Fibroblast of pulmonary artery (primary cell): ENCODE data around the gene ZFAND2A.
"Not testable (repeated sequence)": the region's sequence is repeated elsewhere in the genome, so short reads cannot be mapped to it uniquely, and the experiment has no call there.

Experiments used
- DNase-seq: peaks from one replicate; pipeline ENCODE4 v3.0.0-alpha.2; 2010; ENCODE audit warnings: low read depth
- H3K4me3 ChIP-seq: replicated peaks from 2 replicates; pipeline ENCODE4 v1.5.1; 2011; ENCODE audit warnings: low read depth, mild to moderate bottlenecking, control low read depth, low read length, moderate library complexity
- TF ChIP-seq, protein P1 (sequence below): IDR thresholded peaks from 2 replicates; pipeline ENCODE4 v1.5.1; 2011; ENCODE audit warnings: mild to moderate bottlenecking, control low read depth, low read length, inconsistent platforms; ENCODE audit errors: missing control alignments

Gene ZFAND2A

GRCh38 chr7:1175597-1175966, 15.6 kb upstream of the ZFAND2A start:
- TF ChIP-seq, protein P1, sequence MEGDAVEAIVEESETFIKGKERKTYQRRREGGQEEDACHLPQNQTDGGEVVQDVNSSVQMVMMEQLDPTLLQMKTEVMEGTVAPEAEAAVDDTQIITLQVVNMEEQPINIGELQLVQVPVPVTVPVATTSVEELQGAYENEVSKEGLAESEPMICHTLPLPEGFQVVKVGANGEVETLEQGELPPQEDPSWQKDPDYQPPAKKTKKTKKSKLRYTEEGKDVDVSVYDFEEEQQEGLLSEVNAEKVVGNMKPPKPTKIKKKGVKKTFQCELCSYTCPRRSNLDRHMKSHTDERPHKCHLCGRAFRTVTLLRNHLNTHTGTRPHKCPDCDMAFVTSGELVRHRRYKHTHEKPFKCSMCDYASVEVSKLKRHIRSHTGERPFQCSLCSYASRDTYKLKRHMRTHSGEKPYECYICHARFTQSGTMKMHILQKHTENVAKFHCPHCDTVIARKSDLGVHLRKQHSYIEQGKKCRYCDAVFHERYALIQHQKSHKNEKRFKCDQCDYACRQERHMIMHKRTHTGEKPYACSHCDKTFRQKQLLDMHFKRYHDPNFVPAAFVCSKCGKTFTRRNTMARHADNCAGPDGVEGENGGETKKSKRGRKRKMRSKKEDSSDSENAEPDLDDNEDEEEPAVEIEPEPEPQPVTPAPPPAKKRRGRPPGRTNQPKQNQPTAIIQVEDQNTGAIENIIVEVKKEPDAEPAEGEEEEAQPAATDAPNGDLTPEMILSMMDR, result no peak
- no peak overlapping the region for H3K4me3 ChIP-seq
- DNase-seq, result no peak

- H3K4me3 ChIP-seq, result no peak overlapping the region
- no peak for DNase-seq
- TF ChIP-seq, protein P1, result no peak
Measured at GRCh38 chr7:1174881-1175596, 15.0 kb upstream of the ZFAND2A start.

GRCh38 chr7:1174002-1174401, 14.0 kb upstream of the ZFAND2A start:
- DNase-seq, result no peak
- H3K4me3 ChIP-seq, result no peak overlapping the region
- TF ChIP-seq, protein P1, result no peak

DNA sequence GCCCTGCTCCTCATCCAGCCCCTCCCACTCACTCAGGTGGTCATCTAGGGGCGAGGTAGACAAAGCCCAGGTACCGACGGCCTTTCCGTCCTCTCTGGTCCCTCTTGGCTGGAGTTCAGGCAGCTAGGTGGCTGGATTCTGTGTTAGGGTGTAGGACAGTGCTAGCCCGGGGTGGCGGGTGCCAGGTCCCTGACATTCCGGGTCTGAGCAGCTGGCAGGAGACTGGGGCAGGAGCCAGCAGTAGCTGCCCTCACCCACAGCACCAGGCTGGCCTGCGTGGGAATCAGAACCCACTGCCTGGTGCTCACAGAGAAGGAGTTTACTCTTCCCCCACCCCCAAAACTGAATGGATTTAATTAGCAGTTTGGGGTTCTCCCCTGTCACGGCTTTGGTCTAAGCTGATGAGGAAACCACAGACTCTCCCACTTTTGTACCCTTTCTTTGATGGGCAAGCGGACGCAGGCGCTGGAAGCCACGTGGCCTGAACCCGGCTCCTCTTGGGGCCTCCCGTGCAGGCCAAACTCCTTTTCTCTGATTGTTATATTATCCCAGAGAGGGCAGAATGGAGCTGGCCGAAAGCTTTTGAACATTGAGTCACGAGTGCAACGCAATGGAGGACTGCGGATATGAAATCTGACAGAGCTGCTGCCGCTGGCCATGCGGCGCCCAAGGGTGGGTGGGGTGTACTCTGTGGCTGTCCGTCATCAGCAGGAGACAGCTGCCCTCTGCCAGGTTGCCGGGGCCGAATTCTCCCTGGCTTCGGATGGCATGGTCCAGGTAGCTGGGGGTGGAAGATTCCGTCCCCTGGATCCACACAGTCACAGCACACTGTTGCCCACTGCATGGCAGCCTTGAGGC, 12.9 kb upstream of the ZFAND2A start:
- TF ChIP-seq, protein P1, result no peak
- DNase-seq, result no peak

GRCh38 chr7:1171516-1171915, 11.5 kb upstream of the ZFAND2A start:
- not testable (repeated sequence) for H3K4me3 ChIP-seq, DNase-seq

More for the DNA sequence above, 12.9 kb upstream of the ZFAND2A start:
- H3K4me3 ChIP-seq, result no peak overlapping the region

GRCh38 chr7:1170741-1171501, 10.9 kb upstream of the ZFAND2A start:
- TF ChIP-seq, protein P1, result no peak
- no peak for DNase-seq
- no peak overlapping the region for H3K4me3 ChIP-seq
